NB4 (cell line): ENCODE data around the gene MEGF8.

Experiments used
- POLR2A ChIP-seq: IDR thresholded peaks from 2 replicates; pipeline ENCODE4 v1.6.1; 2011; ENCODE audit warnings: mild to moderate bottlenecking; ENCODE audit not compliant: insufficient read length; ENCODE audit errors: extremely low read depth
- TF ChIP-seq, protein P1 (sequence below): IDR thresholded peaks from one replicate; pipeline ENCODE4 v1.5.1; 2012; ENCODE audit warnings: low read depth, low read length

DNA sequence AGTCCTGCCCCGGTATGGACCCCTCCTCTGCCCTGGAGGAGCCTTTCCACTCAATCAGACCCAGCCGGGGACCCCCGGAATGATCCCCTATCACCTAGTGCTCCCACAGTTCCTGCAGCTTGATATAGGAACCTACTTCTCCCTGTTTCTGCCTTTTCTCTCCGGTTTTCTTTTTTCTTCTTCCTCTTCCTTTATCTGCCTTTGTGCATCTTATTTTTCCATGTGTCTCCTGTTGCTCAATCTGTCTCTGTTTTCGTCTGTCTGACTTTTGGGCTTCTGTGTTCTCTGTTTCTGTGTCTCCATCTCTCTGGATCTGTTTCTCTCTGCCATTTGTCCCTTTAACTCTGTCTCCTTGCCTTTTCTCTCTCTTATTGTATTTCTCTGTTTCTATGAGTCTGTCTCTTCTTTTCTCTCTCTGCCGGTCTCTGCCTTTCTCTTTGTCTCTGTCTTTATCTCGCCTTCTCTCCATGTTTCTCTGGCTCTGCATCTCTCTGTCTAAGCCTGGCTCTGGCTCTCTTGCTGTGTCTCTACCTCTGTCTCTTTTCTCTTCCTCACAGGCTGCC lies 10.0 kb downstream of the MEGF8 start:
- TF ChIP-seq, protein P1, sequence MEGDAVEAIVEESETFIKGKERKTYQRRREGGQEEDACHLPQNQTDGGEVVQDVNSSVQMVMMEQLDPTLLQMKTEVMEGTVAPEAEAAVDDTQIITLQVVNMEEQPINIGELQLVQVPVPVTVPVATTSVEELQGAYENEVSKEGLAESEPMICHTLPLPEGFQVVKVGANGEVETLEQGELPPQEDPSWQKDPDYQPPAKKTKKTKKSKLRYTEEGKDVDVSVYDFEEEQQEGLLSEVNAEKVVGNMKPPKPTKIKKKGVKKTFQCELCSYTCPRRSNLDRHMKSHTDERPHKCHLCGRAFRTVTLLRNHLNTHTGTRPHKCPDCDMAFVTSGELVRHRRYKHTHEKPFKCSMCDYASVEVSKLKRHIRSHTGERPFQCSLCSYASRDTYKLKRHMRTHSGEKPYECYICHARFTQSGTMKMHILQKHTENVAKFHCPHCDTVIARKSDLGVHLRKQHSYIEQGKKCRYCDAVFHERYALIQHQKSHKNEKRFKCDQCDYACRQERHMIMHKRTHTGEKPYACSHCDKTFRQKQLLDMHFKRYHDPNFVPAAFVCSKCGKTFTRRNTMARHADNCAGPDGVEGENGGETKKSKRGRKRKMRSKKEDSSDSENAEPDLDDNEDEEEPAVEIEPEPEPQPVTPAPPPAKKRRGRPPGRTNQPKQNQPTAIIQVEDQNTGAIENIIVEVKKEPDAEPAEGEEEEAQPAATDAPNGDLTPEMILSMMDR: no peak
- no peak for TF ChIP-seq POLR2A
